ENCODE results near the gene RAPGEF2. TPM values are rescaled to one million over a fixed set of nuclear protein-coding genes. Genes with fewer than 3 reads are reported as not detected.
A peak's percentile ranks its signal among the peaks of the same experiment; 100 is the strongest.

Gene RAPGEF2
- total RNA-seq, 2 donors from 2014 or later = 38.2 to 46.7 TPM

DNA sequence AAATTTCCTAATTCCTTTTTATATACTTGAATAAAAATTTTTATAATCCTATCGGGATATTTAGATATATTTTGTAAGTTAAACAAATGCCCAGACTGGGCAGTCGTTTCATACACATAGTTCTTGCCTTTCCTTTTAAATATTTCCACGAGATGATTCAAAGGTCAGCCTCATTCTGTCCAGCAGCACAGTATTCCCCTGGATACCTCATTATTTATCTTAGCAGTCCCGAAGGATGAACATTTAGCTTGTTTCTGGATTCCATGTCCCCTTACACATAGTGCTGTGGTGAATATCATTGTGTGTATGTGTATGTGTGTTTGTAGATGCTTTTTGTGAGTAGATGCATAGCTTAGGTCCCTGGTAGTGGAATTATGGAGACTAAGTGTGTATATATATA lies 38.3 kb downstream of the RAPGEF2 start:
- Histone ChIP-seq H3K4me1 (peaks cover 18% of the 10 kb centered on the region), H3K27ac (no peak overlapping the region), H3K27me3 (no peaks in the 10 kb centered on the region), H3K36me3 (replicated peaks in 1 of 2; ENCODE audit: insufficient read depth in 1 of 2, low read depth in 2 of 2) (no peaks in the 10 kb centered on the region), H3K9me3 (no peaks in the 10 kb centered on the region), H3K4me3 (no peak overlapping the region)
- ATAC-seq (no peak), DNase-seq (no peak)
- intact Hi-C loops (cut with DNase I) = no loop called here
- TF ChIP-seq POLR2A (IDR thresholded peaks at IDR 0.05) = no peak
- TF ChIP-seq, protein P1, sequence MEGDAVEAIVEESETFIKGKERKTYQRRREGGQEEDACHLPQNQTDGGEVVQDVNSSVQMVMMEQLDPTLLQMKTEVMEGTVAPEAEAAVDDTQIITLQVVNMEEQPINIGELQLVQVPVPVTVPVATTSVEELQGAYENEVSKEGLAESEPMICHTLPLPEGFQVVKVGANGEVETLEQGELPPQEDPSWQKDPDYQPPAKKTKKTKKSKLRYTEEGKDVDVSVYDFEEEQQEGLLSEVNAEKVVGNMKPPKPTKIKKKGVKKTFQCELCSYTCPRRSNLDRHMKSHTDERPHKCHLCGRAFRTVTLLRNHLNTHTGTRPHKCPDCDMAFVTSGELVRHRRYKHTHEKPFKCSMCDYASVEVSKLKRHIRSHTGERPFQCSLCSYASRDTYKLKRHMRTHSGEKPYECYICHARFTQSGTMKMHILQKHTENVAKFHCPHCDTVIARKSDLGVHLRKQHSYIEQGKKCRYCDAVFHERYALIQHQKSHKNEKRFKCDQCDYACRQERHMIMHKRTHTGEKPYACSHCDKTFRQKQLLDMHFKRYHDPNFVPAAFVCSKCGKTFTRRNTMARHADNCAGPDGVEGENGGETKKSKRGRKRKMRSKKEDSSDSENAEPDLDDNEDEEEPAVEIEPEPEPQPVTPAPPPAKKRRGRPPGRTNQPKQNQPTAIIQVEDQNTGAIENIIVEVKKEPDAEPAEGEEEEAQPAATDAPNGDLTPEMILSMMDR (IDR thresholded peaks at IDR 0.05) = no peak
- 27 to 36% methylated on average over 4 of the region's 4 CpGs for WGBS, 2 donors

DNA sequence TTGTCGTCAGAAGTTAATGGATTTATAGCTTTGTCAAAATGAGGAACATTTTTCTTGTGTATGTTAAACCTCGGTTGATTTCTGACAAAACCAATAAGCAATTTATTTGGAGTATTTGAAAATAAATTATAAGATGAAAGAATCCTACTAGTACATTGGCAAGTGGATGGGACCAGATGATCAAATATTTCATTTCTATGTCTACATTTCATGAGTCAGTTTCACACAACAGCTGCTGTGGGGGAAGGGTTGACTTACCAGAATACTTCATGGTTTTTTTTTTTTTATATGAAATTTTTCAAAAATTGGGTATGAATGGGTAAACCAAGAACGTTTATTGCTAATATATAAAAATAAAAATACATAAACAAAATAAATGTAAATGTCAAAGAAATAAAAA lies 39.4 kb downstream of the RAPGEF2 start:
- no peak overlapping the region for H3K27ac ChIP-seq
- no peak for ATAC-seq
- no peaks in the 10 kb centered on the region for H3K9me3 ChIP-seq
- TF ChIP-seq POLR2A (IDR thresholded peaks at IDR 0.05) = no peak
- TF ChIP-seq, protein P1 (IDR thresholded peaks at IDR 0.05) = no peak
- intact Hi-C loops (cut with DNase I) = no loop called here
- no peaks in the 10 kb centered on the region for H3K36me3 ChIP-seq (replicated peaks in 1 of 2; ENCODE audit: insufficient read depth in 1 of 2, low read depth in 2 of 2)
- WGBS, 2 donors = 64 to 69% methylated on average over 3 of the region's 3 CpGs
- peak in 2 of 4 donors; percentile 21 to 25 for DNase-seq
- no peaks in the 10 kb centered on the region for H3K27me3 ChIP-seq
- H3K4me3 ChIP-seq = no peak overlapping the region
- peaks cover 22% of the 10 kb centered on the region for H3K4me1 ChIP-seq

DNA sequence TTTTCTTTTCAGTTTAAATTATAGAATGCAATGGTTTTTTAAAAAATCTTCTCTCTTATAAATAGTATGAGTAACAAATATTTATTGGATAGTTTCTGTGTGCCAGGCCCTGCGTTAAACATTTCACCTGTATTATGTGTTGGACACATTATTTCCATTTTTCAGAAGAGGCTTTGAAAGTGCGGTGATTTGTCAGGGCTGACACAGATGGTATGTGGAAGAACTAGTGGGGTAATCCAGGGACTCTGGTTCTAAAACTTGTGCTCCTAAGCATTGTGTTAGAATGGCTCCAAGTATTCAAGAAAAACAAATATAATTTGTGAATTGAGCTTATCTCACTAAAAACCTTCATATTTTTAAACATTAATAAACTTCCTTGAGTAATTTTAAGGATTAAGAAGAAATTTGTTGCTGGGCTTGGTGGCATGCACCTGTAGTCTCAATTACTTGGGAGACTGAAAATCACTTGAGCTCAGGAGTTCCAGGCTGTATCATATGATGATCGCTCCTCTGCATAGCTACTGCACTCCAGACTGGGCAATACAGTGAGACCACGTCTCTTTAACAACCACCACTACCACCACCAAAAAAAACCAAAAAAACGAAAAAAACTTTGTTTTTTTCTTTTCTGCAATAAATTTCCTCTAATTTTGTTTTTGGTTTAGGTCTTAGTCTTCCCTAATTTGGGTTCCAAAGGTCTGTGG lies 40.0 kb downstream of the RAPGEF2 start:
- Histone ChIP-seq H3K4me3 (no peak overlapping the region), H3K4me1 (peaks cover 24% of the 10 kb centered on the region), H3K36me3 (replicated peaks in 1 of 2; ENCODE audit: insufficient read depth in 1 of 2, low read depth in 2 of 2) (no peaks in the 10 kb centered on the region), H3K27me3 (no peaks in the 10 kb centered on the region), H3K9me3 (no peaks in the 10 kb centered on the region), H3K27ac (no peak overlapping the region)
- DNase-seq = no peak
- intact Hi-C loops (cut with DNase I) = no loop called here
- no peak for TF ChIP-seq POLR2A (IDR thresholded peaks at IDR 0.05)
- TF ChIP-seq, protein P1 (IDR thresholded peaks at IDR 0.05) = no peak
- WGBS, 2 donors = 77 to 78% methylated on average over 5 of the region's 5 CpGs
- ATAC-seq = no peak

DNA sequence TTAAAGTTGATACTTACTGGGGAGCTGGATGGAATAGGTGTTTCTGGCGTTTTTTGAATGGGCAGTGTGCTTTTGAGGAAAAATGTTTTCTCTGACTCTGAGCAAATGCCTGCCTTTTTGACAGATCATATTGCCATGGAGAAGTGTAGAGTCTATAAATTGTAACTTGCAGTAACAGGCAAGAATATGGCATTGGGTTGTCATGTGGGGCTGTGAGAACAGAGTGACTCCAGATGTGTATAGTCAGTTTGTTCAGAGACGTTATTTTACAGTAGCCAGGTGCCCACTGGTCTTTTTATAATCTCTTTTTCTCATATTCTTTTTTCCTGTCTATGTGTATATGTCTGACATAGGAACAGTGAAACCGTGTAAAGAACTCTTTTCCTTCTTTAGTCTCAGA lies 40.8 kb downstream of the RAPGEF2 start:
- ATAC-seq (no peak), DNase-seq (no peak)
- Histone ChIP-seq H3K4me1 (peaks cover 24% of the 10 kb centered on the region), H3K36me3 (replicated peaks in 1 of 2; ENCODE audit: insufficient read depth in 1 of 2, low read depth in 2 of 2) (no peaks in the 10 kb centered on the region), H3K27ac (no peak overlapping the region), H3K9me3 (no peaks in the 10 kb centered on the region), H3K4me3 (no peak overlapping the region), H3K27me3 (no peaks in the 10 kb centered on the region)
- TF ChIP-seq, protein P1 (IDR thresholded peaks at IDR 0.05) = no peak
- no peak for TF ChIP-seq POLR2A (IDR thresholded peaks at IDR 0.05)
- intact Hi-C loops (cut with DNase I) = no loop called here
- 60 to 82% methylated on average over 3 of the region's 3 CpGs for WGBS, 2 donors

DNA sequence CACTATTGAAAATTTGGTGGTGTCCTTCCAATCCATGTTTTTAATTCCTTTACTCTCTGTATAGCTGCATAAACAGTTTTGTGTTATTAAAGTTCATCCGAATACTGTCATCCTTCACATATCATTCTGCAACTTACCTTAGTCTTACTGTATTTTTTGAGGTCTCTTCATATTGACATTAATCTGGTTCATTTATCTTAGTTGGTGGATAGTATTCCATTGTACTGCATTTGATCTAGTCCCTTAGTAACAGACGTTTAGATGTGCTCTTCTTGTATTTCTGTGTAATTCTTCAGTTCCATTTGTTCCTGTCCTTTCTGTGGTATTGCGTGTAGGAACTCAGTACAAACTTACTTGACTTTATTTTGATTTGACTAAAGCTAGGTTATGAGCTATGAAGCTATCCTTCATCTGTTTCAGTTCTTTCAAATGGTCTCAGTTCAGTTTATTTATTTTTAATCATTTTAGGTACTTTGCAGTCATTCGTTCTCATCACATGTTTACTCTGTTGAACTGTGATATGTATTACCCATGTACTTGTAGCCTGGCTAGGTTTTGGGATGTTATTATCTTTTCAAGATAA lies 41.3 kb downstream of the RAPGEF2 start:
- H3K9me3 ChIP-seq = no peaks in the 10 kb centered on the region
- peaks cover 25% of the 10 kb centered on the region for H3K4me1 ChIP-seq
- DNase-seq = no peak
- no peak for TF ChIP-seq POLR2A (IDR thresholded peaks at IDR 0.05)
- TF ChIP-seq, protein P1 (IDR thresholded peaks at IDR 0.05) = no peak
- no peak overlapping the region for H3K27ac ChIP-seq
- H3K4me3 ChIP-seq = no peak overlapping the region
- no peak for ATAC-seq
- WGBS, 2 donors = 66 to 68% methylated on average over 4 of the region's 4 CpGs
- intact Hi-C loops (cut with DNase I) = no loop called here
- no peaks in the 10 kb centered on the region for H3K27me3 ChIP-seq
- no peaks in the 10 kb centered on the region for H3K36me3 ChIP-seq (replicated peaks in 1 of 2; ENCODE audit: insufficient read depth in 1 of 2, low read depth in 2 of 2)
